Measurements from ENCODE around the gene OSBPL10. TPM values are rescaled to one million over a fixed set of nuclear protein-coding genes. Genes with fewer than 3 reads are reported as not detected.

OSBPL10 gene
- total RNA-seq, 2 donors from 2014 or later, result 82.8 to 127 TPM

DNA sequence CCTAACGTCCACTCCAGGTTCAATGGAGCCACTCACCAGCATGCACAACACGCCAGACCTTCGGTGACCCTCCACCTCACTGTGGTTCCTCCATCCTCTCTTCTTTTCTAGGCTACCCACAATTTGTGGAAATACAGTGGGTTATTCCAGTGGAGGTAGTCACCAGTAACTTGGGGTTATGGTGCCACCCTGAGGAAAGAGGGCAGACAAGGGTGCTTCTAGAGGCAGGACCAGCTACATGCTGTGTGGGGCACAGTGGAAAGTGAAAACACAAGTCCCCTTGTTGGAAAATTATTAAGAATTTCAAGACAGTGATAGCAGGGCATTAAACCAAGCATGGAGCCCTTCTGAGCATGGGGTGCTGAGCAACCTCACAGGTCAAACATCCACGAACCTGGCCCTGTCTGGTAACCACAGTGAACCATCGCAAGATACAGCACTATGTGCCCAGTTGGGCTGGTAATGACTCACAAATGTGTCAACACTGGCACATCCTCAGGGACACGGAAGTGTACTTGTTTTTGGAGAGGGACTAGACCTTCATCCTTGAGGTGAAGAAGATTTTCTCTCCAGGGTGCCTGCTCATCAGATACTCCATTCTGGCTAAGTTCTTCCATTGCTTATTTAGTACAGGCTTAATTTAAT lies 281.6 kb downstream of the OSBPL10 start:
- intact Hi-C loops (cut with DNase I), result no loop called here
- DNase-seq (ENCODE audit: low spot score), result no peak

DNA sequence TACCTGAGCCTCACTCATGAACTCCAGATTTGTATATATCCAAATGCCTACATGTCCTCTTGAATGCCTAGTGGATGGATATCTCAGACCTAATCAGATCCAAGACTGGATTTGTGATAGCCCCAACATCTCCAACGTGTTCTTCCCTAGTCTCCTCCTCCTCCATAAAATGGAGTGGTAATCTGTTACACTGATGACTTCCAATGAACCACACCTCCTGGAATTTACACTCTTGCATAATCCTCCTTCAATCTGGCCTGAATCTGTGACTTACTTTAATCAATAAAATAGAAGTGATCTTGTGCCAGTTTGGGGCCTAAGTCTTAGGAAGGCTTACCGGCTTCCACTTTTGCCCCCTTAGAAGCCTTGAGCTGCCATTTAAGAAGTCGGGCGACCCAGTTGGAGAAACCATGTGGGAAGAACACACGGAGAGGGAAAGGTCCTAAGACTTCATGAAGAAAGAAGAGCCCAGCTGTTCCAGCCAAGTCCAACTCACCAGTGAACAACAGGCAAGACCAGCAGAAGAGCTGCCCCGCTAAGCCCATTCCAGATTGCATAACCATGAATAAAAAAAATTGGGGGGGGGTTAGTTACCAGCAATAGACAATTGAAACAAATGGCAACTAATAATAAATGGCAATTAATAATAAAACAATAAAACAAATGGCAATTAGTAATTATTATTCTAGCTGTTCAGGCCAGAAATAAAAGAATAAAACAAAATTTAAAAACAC lies 284.1 kb downstream of the OSBPL10 start:
- H3K4me1 ChIP-seq (replicated peaks), result no peaks in the 10 kb centered on the region
- no peaks in the 10 kb centered on the region for H3K27me3 ChIP-seq (replicated peaks; ENCODE audit: insufficient read depth)
- H3K4me3 ChIP-seq, result no peak overlapping the region
- H3K36me3 ChIP-seq, result no peaks in the 10 kb centered on the region
- 92% methylated on average over 6 of the region's 6 CpGs for WGBS
- no peak for TF ChIP-seq POLR2A (IDR thresholded peaks at IDR 0.05)
- TF ChIP-seq CTCF (IDR thresholded peaks at IDR 0.05), result no peak
- no peak for TF ChIP-seq POLR2AphosphoS5 (IDR thresholded peaks at IDR 0.05)
- no peaks in the 10 kb centered on the region for H3K9me3 ChIP-seq
- no peak for DNase-seq (ENCODE audit: low spot score)
- intact Hi-C loops (cut with DNase I), result no loop called here
- H3K27ac ChIP-seq, result no peak overlapping the region

More for the DNA sequence above, 281.6 kb downstream of the OSBPL10 start:
- Histone ChIP-seq H3K9me3 (no peaks in the 10 kb centered on the region), H3K4me3 (no peak overlapping the region), H3K27me3 (replicated peaks; ENCODE audit: insufficient read depth) (no peaks in the 10 kb centered on the region), H3K27ac (no peak overlapping the region), H3K36me3 (no peaks in the 10 kb centered on the region), H3K4me1 (replicated peaks) (no peaks in the 10 kb centered on the region)
- 88% methylated on average over 6 of the region's 6 CpGs for WGBS
- TF ChIP-seq CTCF (IDR thresholded peaks at IDR 0.05) (no peak), POLR2A (IDR thresholded peaks at IDR 0.05) (no peak), POLR2AphosphoS5 (IDR thresholded peaks at IDR 0.05) (no peak)

GRCh38 chr3:31696009-31696297 lies 285.1 kb downstream of the OSBPL10 start:
- Histone ChIP-seq H3K4me1 (replicated peaks) (no peaks in the 10 kb centered on the region), H3K27ac (no peak overlapping the region), H3K36me3 (no peaks in the 10 kb centered on the region), H3K9me3 (no peaks in the 10 kb centered on the region), H3K4me3 (no peak overlapping the region), H3K27me3 (replicated peaks; ENCODE audit: insufficient read depth) (no peaks in the 10 kb centered on the region)
- DNase-seq (ENCODE audit: low spot score), result no peak
- intact Hi-C loops (cut with DNase I), result no loop called here
- TF ChIP-seq POLR2AphosphoS5 (IDR thresholded peaks at IDR 0.05) (no peak), CTCF (IDR thresholded peaks at IDR 0.05) (no peak), POLR2A (IDR thresholded peaks at IDR 0.05) (no peak)

DNA sequence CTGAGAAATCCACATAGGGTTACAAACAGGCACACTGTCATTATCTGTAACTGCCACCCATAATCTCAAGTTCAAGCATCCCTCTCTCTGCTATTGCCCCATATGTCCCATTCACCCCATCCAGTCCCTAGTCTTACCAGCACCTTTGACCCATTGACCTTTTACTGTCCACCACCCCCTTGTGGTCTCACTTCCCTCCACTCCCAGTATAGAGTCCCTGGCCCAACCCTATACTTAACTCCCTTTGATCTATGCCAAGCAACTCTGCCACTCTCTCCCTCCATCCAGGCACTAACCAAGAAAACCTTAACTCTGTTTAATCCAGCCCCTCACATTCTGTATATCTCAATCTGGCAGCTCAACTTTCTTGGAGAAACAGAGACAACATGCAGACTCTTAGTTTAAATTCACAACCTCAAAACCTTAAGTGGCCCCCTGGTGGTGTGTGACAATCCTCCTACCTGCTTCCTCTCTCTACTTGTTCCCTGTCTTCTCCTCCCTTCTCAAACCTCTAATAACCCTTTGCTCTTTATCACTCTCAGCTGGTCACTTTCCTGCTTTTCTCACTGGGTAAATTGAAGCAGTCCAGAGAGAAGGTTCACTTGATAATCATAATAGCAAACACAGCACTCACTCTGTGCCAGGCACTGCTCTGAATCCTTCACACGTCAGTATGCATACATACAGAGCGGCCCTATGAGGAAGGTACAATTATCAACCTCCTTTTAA lies 285.6 kb downstream of the OSBPL10 start:
- Histone ChIP-seq H3K9me3 (no peaks in the 10 kb centered on the region), H3K4me1 (replicated peaks) (no peaks in the 10 kb centered on the region), H3K36me3 (no peaks in the 10 kb centered on the region), H3K27ac (no peak overlapping the region), H3K27me3 (replicated peaks; ENCODE audit: insufficient read depth) (no peaks in the 10 kb centered on the region), H3K4me3 (no peak overlapping the region)
- WGBS, result 98% methylated on average over 2 of the region's 2 CpGs
- DNase-seq (ENCODE audit: low spot score), result no peak
- TF ChIP-seq POLR2AphosphoS5 (IDR thresholded peaks at IDR 0.05) (no peak), CTCF (IDR thresholded peaks at IDR 0.05) (no peak), POLR2A (IDR thresholded peaks at IDR 0.05) (no peak)
- intact Hi-C loops (cut with DNase I), result no loop called here

All from prostate gland (tissue), 2 donors.